Breast epithelium (tissue), 3 donors: ENCODE results near the gene TMEM213.

ENCODE experiments used
- POLR2A ChIP-seq: fragments of 450-650 bp; IDR thresholded peaks from one replicate; pipeline ENCODE4 v1.6.1; 2016; ENCODE audit warnings: antibody characterized with exemption, mild to moderate bottlenecking, moderate library complexity
- TF ChIP-seq, protein P1 (sequence below), 3 donors: fragments of 450-650 bp; IDR thresholded peaks; one replicate each; pipeline ENCODE4 v1.5.1; 2016 to 2017; ENCODE audit warnings: antibody characterized with exemption in 3 of 3, mild to moderate bottlenecking in 3 of 3, moderate library complexity in 3 of 3

- TF ChIP-seq, protein P1, sequence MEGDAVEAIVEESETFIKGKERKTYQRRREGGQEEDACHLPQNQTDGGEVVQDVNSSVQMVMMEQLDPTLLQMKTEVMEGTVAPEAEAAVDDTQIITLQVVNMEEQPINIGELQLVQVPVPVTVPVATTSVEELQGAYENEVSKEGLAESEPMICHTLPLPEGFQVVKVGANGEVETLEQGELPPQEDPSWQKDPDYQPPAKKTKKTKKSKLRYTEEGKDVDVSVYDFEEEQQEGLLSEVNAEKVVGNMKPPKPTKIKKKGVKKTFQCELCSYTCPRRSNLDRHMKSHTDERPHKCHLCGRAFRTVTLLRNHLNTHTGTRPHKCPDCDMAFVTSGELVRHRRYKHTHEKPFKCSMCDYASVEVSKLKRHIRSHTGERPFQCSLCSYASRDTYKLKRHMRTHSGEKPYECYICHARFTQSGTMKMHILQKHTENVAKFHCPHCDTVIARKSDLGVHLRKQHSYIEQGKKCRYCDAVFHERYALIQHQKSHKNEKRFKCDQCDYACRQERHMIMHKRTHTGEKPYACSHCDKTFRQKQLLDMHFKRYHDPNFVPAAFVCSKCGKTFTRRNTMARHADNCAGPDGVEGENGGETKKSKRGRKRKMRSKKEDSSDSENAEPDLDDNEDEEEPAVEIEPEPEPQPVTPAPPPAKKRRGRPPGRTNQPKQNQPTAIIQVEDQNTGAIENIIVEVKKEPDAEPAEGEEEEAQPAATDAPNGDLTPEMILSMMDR (IDR thresholded peaks at IDR 0.05): no peak
- TF ChIP-seq POLR2A: no peak
These were observed 59.9 kb downstream of the TMEM213 start for GRCh38 chr7:138857728-138858127.
